ENCODE data around the gene SNX33. TPM values are rescaled to one million over a fixed set of nuclear protein-coding genes. Genes with fewer than 3 reads are reported as not detected.
"Not testable (repeated sequence)": the region's sequence is repeated elsewhere in the genome, so short reads cannot be mapped to it uniquely, and the experiment has no call there.

SNX33 gene
- total and polyA plus RNA-seq, 4 donors, result 5.9 to 19.0 (median 12.7) TPM

DNA sequence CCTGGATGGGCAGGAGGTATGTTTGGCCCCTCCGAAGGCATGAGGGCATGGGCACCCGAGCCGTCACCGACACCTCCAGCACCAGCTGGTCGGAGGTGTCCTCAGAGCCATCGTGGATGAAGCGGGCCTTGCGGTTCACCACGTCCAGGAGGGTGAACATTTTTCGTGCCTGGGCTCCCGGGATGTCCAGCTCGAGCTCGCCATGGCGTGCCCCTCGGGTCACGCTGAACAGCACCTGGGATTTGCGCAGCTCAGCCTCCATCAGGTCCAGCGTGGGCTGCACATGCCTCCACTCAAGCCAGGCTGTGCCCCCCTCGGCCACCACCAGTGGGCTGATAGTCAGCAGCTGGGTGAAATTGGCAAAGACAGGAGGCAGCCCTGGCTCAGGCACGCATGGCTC lies 41.7 kb downstream of the SNX33 start:
- 92% methylated on average over 19 of the region's 20 CpGs for WGBS (ENCODE audit: insufficient coverage)
- DNase-seq (ENCODE audit: low read depth in 4 of 6, low spot score in 6 of 6); H3K27me3 ChIP-seq (ENCODE audit: control insufficient read depth, insufficient read depth, low read length); H3K9me3 ChIP-seq (ENCODE audit: control insufficient read depth, insufficient read depth, low read length); H3K27ac ChIP-seq (ENCODE audit: low read depth, low read length); H3K4me3 ChIP-seq (ENCODE audit: low read depth, low read length): not testable (repeated sequence)
- Histone ChIP-seq H3K36me3 (ENCODE audit: control insufficient read depth, insufficient read depth, low read length) (peaks cover 28% of the 10 kb centered on the region), H3K4me1 (ENCODE audit: control insufficient read depth, insufficient read depth, low read length) (peaks cover 15% of the 10 kb centered on the region)

DNA sequence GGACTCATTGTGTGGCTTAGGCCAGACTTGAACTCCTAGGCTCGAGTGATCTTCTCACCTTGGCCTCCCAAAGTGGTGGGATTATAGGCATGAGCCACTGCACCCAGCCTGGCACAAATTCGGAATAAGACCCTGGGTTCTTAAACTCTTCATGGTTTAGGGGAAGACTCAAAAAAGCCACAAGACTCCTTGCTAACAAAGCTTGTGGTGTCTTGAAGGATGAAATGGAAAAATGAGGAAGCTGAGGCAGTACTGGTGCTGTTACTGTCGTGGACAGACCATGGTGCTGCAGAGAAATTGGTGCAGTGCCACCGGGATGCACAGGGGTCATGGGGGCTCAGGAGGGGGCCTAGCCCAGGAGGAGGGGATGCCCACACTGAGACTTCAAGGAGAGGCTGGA lies 44.6 kb downstream of the SNX33 start:
- not testable (repeated sequence) for H3K4me3 ChIP-seq (ENCODE audit: low read depth, low read length); DNase-seq (ENCODE audit: low read depth in 4 of 6, low spot score in 6 of 6); H3K27ac ChIP-seq (ENCODE audit: low read depth, low read length); H3K27me3 ChIP-seq (ENCODE audit: control insufficient read depth, insufficient read depth, low read length); H3K9me3 ChIP-seq (ENCODE audit: control insufficient read depth, insufficient read depth, low read length)
- Histone ChIP-seq H3K36me3 (ENCODE audit: control insufficient read depth, insufficient read depth, low read length) (peaks cover 20% of the 10 kb centered on the region), H3K4me1 (ENCODE audit: control insufficient read depth, insufficient read depth, low read length) (peaks cover 44% of the 10 kb centered on the region)
- WGBS (ENCODE audit: insufficient coverage), result 75% methylated on average over 4 of the region's 4 CpGs

DNA sequence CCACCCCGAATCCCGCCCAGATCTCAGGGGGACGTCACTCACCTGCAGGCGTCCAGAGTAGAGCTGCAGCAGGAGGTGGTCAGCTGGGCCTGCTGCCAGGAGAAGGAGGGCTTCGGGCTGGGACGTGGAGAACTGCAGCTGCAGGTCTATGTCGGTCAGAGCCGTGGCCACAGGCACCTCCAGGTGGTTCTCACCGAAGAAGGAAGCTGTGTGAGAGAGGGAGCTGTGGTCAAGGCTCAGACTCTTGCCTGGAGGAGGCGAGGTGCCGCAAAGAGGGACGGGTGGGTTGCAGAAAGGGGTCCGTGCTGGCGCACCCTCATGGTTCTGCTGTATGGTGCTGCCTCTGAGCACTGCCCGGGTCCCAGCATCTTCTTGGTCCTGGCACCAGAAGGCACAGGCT lies 45.3 kb downstream of the SNX33 start:
- H3K27me3 ChIP-seq (ENCODE audit: control insufficient read depth, insufficient read depth, low read length); DNase-seq (ENCODE audit: low read depth in 4 of 6, low spot score in 6 of 6); H3K4me3 ChIP-seq (ENCODE audit: low read depth, low read length); H3K9me3 ChIP-seq (ENCODE audit: control insufficient read depth, insufficient read depth, low read length); H3K27ac ChIP-seq (ENCODE audit: low read depth, low read length): not testable (repeated sequence)
- WGBS (ENCODE audit: insufficient coverage), result 85% methylated on average over 9 of the region's 15 CpGs
- Histone ChIP-seq H3K36me3 (ENCODE audit: control insufficient read depth, insufficient read depth, low read length) (peaks cover 14% of the 10 kb centered on the region), H3K4me1 (ENCODE audit: control insufficient read depth, insufficient read depth, low read length) (peaks cover 51% of the 10 kb centered on the region)

- H3K9me3 ChIP-seq (ENCODE audit: control insufficient read depth, insufficient read depth, low read length), result no peaks in the 10 kb centered on the region
- peaks cover 8% of the 10 kb centered on the region for H3K36me3 ChIP-seq (ENCODE audit: control insufficient read depth, insufficient read depth, low read length)
- WGBS (ENCODE audit: insufficient coverage), result 44% methylated on average over 14 of the region's 14 CpGs
- peaks cover 57% of the 10 kb centered on the region for H3K4me1 ChIP-seq (ENCODE audit: control insufficient read depth, insufficient read depth, low read length)
- H3K4me3 ChIP-seq (ENCODE audit: low read depth, low read length), result no peak overlapping the region
- peak overlapping the region; percentile 95 for H3K27ac ChIP-seq (ENCODE audit: low read depth, low read length)
- DNase-seq (ENCODE audit: low read depth in 4 of 6, low spot score in 6 of 6), result no peak
- H3K27me3 ChIP-seq (ENCODE audit: control insufficient read depth, insufficient read depth, low read length), result no peaks in the 10 kb centered on the region
Observed at GRCh38 chr15:75693501-75694240, 46.0 kb downstream of the SNX33 start.

DNA sequence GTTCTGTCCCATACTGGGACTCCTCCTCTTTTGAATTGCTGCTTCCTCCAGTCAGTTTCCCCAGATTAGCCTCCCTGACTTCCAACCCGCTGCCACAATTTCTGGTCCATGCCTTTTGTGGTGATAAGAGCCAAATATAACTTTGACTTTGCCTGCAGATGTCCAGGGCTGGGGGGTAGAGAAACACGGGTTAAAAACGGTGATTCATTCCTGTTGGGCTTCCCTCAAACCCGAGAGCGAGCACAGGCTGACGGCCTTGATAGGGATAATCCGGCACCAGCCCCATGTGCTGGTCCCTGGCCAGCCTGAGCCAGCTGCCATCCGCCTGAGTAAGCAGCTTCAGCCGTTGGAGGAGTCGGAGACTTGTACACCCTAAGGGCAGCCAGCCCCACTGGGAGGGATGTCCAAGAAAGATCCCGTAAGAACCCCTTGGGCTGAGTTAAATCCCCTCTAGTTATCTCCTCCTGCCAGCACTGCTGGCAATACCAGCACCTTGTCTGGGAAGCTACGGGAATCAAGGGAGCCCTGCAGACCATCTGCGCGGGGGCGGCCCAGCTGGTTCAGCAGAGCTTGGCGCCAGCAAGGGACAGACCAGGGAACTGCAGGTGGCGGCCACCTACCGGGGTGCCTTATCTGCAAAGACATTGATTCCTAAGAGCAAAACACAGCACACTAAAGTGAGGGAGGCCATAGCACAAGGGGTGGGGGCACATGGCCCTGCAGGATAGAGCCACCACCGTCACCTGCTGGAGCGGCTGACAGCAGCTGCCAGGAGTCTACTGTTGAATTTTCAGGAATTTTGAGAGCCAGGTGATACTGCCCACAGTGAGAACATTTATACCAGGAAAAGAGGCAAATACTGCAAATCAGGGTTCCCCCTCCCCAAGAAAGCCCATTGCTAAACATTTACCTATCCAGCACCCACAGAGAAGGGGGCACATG lies 46.8 kb downstream of the SNX33 start:
- Histone ChIP-seq H3K4me3 (ENCODE audit: low read depth, low read length) (no peak overlapping the region), H3K27ac (ENCODE audit: low read depth, low read length) (peak overlapping the region; percentile 95), H3K36me3 (ENCODE audit: control insufficient read depth, insufficient read depth, low read length) (no peaks in the 10 kb centered on the region), H3K9me3 (ENCODE audit: control insufficient read depth, insufficient read depth, low read length) (no peaks in the 10 kb centered on the region), H3K27me3 (ENCODE audit: control insufficient read depth, insufficient read depth, low read length) (no peaks in the 10 kb centered on the region), H3K4me1 (ENCODE audit: control insufficient read depth, insufficient read depth, low read length) (peaks cover 65% of the 10 kb centered on the region)
- DNase-seq (ENCODE audit: low read depth in 4 of 6, low spot score in 6 of 6), result peak in 2 of 6 donors; percentile 75 to 87
- WGBS (ENCODE audit: insufficient coverage), result 26% methylated on average over 18 of the region's 20 CpGs

- Histone ChIP-seq H3K4me1 (ENCODE audit: control insufficient read depth, insufficient read depth, low read length) (peaks cover 72% of the 10 kb centered on the region), H3K27me3 (ENCODE audit: control insufficient read depth, insufficient read depth, low read length) (no peaks in the 10 kb centered on the region), H3K36me3 (ENCODE audit: control insufficient read depth, insufficient read depth, low read length) (no peaks in the 10 kb centered on the region), H3K4me3 (ENCODE audit: low read depth, low read length) (no peak overlapping the region), H3K9me3 (ENCODE audit: control insufficient read depth, insufficient read depth, low read length) (no peaks in the 10 kb centered on the region), H3K27ac (ENCODE audit: low read depth, low read length) (peak overlapping the region; percentile 95)
- 27% methylated on average over 4 of the region's 6 CpGs for WGBS (ENCODE audit: insufficient coverage)
- peak in 2 of 6 donors; percentile 75 to 77 for DNase-seq (ENCODE audit: low read depth in 4 of 6, low spot score in 6 of 6)
Observed at GRCh38 chr15:75695220-75695619, 47.5 kb downstream of the SNX33 start.

DNA sequence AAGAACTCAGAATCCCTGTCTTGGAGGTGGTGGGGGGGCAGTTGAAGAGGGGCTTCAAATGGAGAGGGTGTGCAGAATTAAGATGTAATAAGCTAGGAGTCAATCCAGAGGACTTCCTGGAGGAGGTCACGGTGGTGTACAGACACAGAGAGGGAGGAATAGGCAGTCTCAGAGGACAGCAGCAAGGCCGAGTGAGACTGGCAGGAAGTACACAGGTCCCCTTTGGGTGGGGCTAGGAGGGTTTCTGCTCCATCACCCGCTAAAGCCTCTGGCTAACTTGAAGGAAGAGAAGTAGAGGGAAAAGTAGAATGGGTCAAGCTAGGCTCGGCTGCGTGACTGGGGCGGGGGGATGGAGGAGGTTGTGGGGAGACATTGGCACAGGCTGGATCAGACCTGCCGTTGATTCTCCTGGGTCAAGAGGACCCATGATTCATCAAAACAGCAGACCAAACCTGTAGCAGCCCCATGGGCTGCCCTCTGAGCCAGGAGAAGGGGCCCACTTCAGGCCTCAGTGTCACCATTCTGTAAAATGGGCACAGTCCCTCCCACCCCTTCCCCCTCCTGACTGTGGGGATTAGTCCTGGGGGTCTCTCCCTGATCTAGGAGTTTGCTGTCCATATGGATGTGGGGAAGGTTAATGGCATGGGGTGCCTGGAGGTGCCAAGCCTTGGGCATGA lies 48.1 kb downstream of the SNX33 start:
- Histone ChIP-seq H3K4me1 (ENCODE audit: control insufficient read depth, insufficient read depth, low read length) (peaks cover 78% of the 10 kb centered on the region), H3K4me3 (ENCODE audit: low read depth, low read length) (no peak overlapping the region), H3K27ac (ENCODE audit: low read depth, low read length) (peak overlapping the region; percentile 95), H3K27me3 (ENCODE audit: control insufficient read depth, insufficient read depth, low read length) (no peaks in the 10 kb centered on the region), H3K36me3 (ENCODE audit: control insufficient read depth, insufficient read depth, low read length) (no peaks in the 10 kb centered on the region), H3K9me3 (ENCODE audit: control insufficient read depth, insufficient read depth, low read length) (no peaks in the 10 kb centered on the region)
- 82% methylated on average over 7 of the region's 7 CpGs for WGBS (ENCODE audit: insufficient coverage)
- DNase-seq (ENCODE audit: low read depth in 4 of 6, low spot score in 6 of 6), result no peak

DNA sequence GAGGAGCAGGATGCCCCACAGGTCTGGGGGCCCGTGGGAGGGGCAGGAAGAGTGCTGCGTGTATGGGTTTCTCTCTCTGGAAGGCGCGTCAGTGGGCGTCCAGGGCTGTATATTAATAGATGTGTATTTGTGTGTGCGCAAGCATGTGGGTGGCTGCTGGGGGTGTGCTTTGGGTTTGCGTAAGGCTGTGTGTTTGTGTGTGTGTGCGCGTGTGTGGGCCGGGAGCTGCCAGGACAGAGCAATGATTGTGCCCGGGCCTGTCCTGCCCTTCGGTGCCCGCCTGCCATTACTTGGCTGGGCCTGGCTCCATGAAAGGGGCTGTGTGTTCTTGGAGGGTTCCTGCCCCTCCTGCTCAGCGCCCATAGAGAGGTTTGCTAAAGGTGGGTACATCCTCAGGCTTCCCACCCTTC lies 48.6 kb downstream of the SNX33 start:
- no peaks in the 10 kb centered on the region for H3K27me3 ChIP-seq (ENCODE audit: control insufficient read depth, insufficient read depth, low read length)
- WGBS (ENCODE audit: insufficient coverage), result 73% methylated on average over 10 of the region's 14 CpGs
- no peaks in the 10 kb centered on the region for H3K36me3 ChIP-seq (ENCODE audit: control insufficient read depth, insufficient read depth, low read length)
- H3K27ac ChIP-seq (ENCODE audit: low read depth, low read length), result peak overlapping the region; percentile 95
- no peak overlapping the region for H3K4me3 ChIP-seq (ENCODE audit: low read depth, low read length)
- peaks cover 83% of the 10 kb centered on the region for H3K4me1 ChIP-seq (ENCODE audit: control insufficient read depth, insufficient read depth, low read length)
- peak in 2 of 6 donors; percentile 67 to 81 for DNase-seq (ENCODE audit: low read depth in 4 of 6, low spot score in 6 of 6)
- no peaks in the 10 kb centered on the region for H3K9me3 ChIP-seq (ENCODE audit: control insufficient read depth, insufficient read depth, low read length)

DNA sequence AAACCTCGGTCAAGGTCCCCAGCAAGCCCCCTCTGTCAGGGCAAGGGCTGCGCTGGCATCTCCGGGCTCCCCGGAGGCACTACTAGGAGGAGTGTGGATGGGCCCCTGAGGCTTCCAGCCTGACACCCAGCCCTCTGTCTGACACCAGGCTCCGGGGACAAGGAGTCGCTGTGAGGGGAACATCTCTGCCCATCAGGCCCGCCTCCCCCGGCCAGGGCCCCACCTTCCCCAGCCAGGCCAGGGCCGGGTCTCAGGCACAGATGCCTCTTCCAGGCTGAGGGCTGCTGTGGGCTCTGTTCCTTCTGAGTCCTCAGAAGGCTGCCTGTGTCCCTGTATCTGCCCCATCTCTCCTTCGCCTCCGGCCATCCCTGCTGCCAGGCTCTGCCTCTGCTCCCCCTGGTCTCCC lies 49.1 kb downstream of the SNX33 start:
- no peaks in the 10 kb centered on the region for H3K9me3 ChIP-seq (ENCODE audit: control insufficient read depth, insufficient read depth, low read length)
- no peak overlapping the region for H3K4me3 ChIP-seq (ENCODE audit: low read depth, low read length)
- peaks cover 89% of the 10 kb centered on the region for H3K4me1 ChIP-seq (ENCODE audit: control insufficient read depth, insufficient read depth, low read length)
- H3K36me3 ChIP-seq (ENCODE audit: control insufficient read depth, insufficient read depth, low read length), result no peaks in the 10 kb centered on the region
- no peaks in the 10 kb centered on the region for H3K27me3 ChIP-seq (ENCODE audit: control insufficient read depth, insufficient read depth, low read length)
- 53% methylated on average over 7 of the region's 11 CpGs for WGBS (ENCODE audit: insufficient coverage)
- H3K27ac ChIP-seq (ENCODE audit: low read depth, low read length), result peak overlapping the region; percentile 95
- no peak for DNase-seq (ENCODE audit: low read depth in 4 of 6, low spot score in 6 of 6)
